Ovary (tissue), 3 donors: ENCODE data around the gene FBXL17.

Experiments
- EP300 ChIP-seq: sonication (generic); formaldehyde crosslinking; IDR thresholded peaks from one replicate; pipeline ENCODE4 v1.6.1; 2017; ENCODE audit warnings: antibody characterized with exemption
- POLR2A ChIP-seq: fragments of 450-650 bp; IDR thresholded peaks from one replicate; pipeline ENCODE4 v1.6.1; 2017; ENCODE audit warnings: antibody characterized with exemption, mild to moderate bottlenecking, moderate library complexity
- TF ChIP-seq, protein P1 (sequence below), 3 donors: fragments of 450-650 bp in 2 of 3; fragments of 200-600 bp in 1 of 3; IDR thresholded peaks; one replicate each; pipeline versions ENCODE4 v1.5.1 to v1.8.0; 2016 to 2022; ENCODE audit warnings: antibody characterized with exemption in 3 of 3, mild to moderate bottlenecking in 1 of 3
- donor health status: DM: no; HTN: no; CAD: no.

DNA sequence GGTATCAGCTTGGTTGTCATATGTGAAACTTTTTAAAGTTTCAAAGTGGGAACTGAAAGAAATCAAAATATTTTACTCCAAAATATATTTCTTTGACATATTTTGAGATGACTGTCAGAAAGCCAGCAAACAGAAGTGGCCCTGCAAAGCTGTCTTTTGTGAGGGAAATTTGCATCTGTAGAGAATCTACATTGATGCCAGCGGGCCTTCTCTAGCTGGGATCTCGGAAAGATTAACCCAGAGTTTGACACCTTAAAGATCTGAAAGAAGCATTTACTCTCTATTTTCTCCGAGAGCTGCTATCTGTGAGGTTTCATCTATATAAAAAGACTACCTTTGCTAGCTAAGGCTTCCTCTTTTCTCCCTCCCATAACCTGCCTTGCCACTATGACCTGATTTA lies 303.6 kb downstream of the FBXL17 start:
- TF ChIP-seq EP300 (no peak), POLR2A (no peak)
- TF ChIP-seq, protein P1, sequence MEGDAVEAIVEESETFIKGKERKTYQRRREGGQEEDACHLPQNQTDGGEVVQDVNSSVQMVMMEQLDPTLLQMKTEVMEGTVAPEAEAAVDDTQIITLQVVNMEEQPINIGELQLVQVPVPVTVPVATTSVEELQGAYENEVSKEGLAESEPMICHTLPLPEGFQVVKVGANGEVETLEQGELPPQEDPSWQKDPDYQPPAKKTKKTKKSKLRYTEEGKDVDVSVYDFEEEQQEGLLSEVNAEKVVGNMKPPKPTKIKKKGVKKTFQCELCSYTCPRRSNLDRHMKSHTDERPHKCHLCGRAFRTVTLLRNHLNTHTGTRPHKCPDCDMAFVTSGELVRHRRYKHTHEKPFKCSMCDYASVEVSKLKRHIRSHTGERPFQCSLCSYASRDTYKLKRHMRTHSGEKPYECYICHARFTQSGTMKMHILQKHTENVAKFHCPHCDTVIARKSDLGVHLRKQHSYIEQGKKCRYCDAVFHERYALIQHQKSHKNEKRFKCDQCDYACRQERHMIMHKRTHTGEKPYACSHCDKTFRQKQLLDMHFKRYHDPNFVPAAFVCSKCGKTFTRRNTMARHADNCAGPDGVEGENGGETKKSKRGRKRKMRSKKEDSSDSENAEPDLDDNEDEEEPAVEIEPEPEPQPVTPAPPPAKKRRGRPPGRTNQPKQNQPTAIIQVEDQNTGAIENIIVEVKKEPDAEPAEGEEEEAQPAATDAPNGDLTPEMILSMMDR (IDR thresholded peaks at IDR 0.05), result no peak
